PFSK-1 (cell line): ENCODE data around the gene TNS3.

ENCODE experiments used
- POLR2AphosphoS5 ChIP-seq: IDR thresholded peaks from 2 replicates; pipeline ENCODE4 v1.6.1; 2012; ENCODE audit warnings: low read depth, mild to moderate bottlenecking, control low read depth, low read length, moderate library complexity
- REST ChIP-seq, 2 experiments: IDR thresholded peaks; 2 replicates each; pipeline versions ENCODE4 v1.6.1 to v1.8.0; 2011 to 2012; ENCODE audit warnings: low read depth in 2 of 2, low read length in 2 of 2, control low read depth in 1 of 2, inconsistent platforms in 1 of 2, mild to moderate bottlenecking in 1 of 2, moderate library complexity in 1 of 2; ENCODE audit not compliant: insufficient read depth in 1 of 2

DNA sequence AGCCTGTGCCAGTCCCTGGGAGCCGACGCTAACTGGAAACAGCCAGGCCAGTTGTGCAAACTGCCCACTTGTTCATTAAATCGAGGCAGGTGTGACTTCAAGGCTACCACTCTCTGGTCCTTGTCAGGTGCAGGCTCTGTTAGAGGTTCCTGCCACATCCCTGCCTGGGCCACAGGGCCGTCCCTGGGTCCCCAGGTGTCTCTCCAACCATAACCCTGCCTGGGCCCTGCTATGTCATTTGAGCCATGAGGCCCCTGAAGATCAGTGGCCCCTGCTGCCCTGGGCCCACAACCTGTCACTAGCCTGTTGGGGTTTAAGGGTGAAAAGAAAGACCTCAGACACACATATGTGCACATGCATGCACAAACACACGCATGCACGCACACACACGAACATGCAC is 326.9 kb downstream of the TNS3 start:
- TF ChIP-seq POLR2AphosphoS5 (no peak), REST (IDR thresholded peaks at IDR 0.05; ENCODE audit: insufficient read depth in 1 of 2, low read depth in 2 of 2, low read length in 2 of 2) (no peak)
